HG03280 (cell line): ENCODE results near the gene LILRB2.
"Not testable (repeated sequence)": the region's sequence is repeated elsewhere in the genome, so short reads cannot be mapped to it uniquely, and the experiment has no call there.

Experiments used
- ATAC-seq: cut with Tn5 transposase; IDR thresholded peaks from one replicate; pipeline ENCODE4 v1.9.1; 2021; ENCODE audit warnings: mild to moderate bottlenecking, moderate library complexity; ENCODE audit not compliant: unreplicated experiment

Gene LILRB2

GRCh38 chr19:54275951-54276350 is 5.0 kb downstream of the LILRB2 start:
- no peak for ATAC-seq

GRCh38 chr19:54274516-54274915 is 6.4 kb downstream of the LILRB2 start:
- not testable (repeated sequence) for ATAC-seq

DNA sequence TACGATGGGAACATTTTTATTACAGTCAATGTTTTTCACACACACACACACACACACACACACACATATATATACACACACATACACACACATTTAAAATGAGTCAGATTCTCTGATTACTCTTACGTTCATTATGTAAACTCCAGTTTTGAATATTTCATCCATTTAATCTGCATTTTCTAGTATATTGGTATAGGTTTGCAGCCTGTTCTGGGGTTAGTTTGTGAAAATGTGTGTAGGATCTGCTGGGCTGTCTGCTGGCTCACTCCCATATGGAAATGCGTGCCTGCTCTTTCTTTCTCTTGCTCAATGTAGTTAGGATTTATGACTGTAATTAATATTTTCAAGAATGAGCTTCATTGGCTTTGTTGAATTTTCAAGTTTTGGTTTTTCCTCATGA is 7.1 kb downstream of the LILRB2 start:
- no peak for ATAC-seq

- ATAC-seq: not testable (repeated sequence)
Measured at GRCh38 chr19:54272181-54272580, 8.7 kb downstream of the LILRB2 start.

DNA sequence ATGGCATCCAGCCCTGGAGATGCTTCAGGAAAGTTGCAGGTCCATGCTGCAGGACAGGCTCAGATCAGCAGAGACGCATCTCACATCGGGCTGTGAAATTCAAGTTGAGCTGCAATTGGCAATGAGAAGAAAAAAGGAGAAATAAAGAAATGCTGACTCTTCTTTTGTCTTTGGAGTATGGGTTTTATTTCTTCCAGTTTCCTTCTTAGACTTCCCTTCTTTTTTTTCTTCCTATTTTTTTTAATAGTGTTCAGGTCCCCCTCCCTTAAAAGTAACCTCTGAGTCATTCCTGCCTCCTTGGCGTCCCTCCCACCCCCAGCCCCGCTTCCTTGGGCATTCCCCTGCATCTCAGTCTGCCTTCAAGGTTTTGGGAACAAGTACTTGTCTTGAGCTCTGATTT is 9.3 kb downstream of the LILRB2 start:
- ATAC-seq: not testable (repeated sequence)

GRCh38 chr19:54271106-54271505 is 9.8 kb downstream of the LILRB2 start:
- ATAC-seq: no peak

DNA sequence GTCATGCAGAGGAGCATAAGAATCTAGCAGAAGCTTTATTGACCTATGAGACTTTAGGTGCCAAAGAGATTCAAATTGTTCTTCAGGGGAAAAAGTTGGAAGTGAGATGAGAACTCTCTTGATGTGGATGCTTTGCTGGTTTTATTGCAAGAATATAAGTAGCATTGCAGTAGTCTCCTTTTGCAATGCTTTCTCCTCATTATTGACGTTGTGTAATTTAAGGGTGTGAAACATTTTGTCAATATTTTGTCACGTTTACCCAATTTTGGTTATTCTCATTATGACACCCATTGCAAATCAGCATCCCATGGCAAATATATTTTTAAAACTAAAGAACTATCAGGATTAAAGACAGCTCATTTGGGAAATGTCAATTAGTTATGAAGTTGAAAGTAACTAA is 12.0 kb downstream of the LILRB2 start:
- ATAC-seq: no peak

DNA sequence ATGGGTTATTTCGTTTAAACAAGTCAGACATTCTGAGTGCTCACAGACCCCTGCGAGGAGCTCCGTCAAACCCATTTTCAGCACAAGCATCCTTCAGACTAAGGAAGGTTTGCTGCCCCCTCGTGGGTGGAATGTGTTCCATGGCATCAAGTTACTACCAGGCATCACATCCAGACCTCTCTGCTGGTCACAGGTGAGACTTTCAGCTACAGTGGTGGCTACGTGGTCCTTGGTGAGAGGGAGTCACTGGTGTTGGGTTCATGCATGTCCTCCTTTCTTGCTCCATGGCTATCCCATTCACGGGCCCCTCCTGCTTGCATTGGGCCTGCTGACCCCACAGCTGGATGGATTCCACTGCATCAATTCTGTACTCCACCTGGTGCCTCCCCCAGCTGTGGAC is 14.8 kb downstream of the LILRB2 start:
- ATAC-seq: no peak

GRCh38 chr19:54262470-54262869 is 18.4 kb downstream of the LILRB2 start:
- ATAC-seq: no peak

GRCh38 chr19:54262066-54262465 is 18.8 kb downstream of the LILRB2 start:
- ATAC-seq: no peak

DNA sequence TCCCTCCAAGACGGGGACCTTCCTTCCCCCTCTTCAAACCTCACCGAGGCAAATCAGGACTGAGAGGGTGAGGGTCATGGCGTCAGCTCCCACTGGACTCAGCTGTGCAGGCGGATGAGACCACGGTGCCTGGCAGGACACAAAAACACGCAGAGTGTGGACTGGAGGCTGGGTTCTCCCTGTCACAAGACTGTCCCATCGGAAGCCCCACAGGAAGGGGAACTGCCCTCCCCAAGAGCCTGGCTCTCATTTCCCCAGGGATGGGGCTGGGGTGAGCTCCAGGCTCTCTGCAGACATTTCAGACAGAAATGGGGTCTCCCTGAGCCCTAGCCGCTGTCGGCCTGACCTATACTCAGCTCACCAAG is 23.8 kb downstream of the LILRB2 start, which contains the start of gene LILRB5:
Gene LILRB5 (minus strand): TSS at position 158 of the 365 bp plus-strand sequence. CDS start 80 bp downstream, at position 78.
- no peak for ATAC-seq

- no peak for ATAC-seq
Measured at GRCh38 chr19:54256250-54257115, 24.4 kb downstream of the LILRB2 start.

DNA sequence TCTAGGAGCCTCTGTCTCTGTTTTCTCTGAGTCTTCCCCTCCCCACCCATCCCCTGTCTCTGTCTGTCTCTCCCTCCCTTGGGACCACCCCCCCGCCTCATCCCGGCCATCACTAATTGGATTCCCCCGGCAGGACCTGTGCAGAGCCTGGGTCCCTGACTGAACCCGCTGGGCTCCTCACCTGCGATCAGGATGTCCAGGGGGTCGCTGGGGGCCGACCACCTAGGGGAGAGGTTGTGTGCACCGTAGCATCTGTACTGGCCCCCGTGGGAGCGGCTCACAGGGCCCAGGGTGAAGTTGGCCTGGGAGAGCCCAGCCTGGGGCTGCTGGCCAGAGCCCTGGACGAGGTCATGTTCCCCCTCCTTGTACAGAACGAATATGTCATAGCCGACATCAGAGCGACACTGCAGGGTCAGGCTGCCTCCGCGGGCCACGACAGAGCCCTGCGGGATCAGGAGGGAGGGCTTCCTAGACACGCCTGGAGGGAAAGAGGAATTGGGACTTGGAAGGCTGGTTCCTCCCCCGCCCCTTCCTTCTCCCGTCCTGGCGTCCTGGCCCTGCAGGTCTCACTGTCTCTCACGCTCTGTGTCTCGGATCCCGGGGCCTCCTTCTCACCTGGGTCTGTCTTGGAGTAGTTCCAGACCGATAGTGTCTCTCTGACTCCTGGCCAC is 25.7 kb downstream of the LILRB2 start:
- no peak for ATAC-seq

DNA sequence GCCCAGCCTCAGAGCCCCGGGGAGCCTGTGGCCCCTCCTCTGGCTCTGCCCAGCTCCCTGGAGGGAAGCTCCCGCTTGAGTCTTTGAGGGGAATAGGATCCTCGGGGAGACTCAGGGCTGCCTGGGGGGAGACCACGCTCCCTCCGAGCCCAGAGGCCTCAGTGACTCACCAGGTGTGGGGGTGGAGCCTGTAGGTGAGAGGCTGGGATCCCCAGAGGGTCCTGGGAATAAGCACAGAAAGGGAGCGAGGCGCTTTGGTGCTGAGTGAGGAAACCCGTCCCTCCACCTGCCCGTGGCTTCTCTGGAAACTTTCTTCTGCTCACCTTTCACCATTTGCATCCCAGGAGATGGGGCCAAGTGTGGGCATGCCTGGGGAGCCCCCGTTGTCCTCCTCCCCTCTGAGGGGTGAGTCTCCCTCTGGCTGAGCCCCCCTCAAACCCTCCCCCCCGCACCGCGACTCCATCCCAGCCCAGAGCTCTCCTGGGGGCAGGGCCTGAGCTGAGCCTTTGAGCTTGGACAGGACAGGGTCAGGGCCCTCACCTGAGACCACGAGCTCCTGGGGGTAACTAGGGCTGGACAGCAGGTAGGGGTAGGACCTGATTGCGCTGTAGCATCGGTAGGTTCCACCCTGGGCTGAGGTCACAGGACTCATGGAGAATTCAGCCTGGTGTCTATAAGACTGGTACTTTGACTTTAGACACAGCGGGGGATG is 26.6 kb downstream of the LILRB2 start:
- no peak for ATAC-seq

DNA sequence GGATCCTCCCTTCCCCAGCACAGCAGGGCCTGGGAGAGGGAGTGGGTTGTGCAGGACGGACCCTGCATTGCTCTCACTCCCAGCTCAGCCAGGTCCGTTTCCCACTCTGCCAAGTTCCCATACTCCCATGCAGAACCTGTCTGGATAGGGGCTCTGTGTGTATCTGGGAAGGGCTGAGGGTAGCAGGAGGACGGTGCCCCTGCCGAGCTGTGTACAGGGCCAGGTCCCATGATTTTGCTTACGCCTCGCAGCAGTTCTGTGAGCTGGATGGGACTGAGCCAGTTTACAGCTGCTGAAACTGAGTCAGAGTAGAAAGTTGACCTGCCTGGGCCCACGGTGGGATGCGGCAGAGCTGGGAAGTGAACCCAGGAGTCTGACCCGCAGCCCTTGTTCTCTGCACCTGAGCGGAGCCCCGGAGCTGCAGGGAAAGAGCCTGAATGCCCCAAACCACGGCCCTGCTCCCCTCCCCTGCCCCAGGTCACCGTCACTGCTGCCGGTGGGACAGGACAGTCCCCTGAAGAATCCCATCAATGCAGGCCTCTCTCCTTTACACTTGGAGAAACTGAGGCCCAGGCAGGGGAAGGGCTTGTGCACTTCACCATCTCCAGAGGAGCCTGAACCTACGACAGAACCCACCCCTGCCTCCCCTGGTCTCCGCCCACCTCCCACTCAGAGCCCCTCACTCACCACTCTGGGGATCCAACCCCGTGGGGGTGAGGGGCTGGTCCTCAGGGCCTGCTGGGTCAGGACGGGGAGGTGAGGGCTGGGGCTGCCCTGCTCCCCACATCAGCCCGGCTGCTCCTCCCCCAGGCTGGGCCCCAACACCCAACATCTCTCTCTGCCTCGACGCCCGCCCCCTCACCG is 27.3 kb downstream of the LILRB2 start:
- ATAC-seq: no peak

DNA sequence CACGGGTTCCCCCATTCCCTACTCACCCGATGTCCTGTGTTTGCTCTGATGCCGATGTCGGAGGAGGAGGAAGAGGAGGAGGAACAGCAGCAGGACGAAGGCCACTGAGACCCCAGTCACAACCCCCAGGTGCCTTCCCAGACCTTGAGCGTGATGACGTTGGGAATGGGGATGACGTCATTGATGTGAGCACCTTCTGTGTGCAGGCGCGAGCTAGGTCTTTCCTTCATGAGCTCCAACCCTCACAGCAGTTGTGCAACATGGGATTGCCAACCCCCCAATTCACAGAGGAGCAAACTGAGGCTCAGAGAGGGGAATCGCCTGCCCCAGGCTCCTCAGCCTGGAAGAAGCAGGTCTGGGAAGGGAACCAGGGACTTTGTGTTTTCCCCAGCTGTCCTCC is 28.1 kb downstream of the LILRB2 start:
- ATAC-seq: no peak

GRCh38 chr19:54252243-54252642 is 28.7 kb downstream of the LILRB2 start:
- ATAC-seq: no peak

DNA sequence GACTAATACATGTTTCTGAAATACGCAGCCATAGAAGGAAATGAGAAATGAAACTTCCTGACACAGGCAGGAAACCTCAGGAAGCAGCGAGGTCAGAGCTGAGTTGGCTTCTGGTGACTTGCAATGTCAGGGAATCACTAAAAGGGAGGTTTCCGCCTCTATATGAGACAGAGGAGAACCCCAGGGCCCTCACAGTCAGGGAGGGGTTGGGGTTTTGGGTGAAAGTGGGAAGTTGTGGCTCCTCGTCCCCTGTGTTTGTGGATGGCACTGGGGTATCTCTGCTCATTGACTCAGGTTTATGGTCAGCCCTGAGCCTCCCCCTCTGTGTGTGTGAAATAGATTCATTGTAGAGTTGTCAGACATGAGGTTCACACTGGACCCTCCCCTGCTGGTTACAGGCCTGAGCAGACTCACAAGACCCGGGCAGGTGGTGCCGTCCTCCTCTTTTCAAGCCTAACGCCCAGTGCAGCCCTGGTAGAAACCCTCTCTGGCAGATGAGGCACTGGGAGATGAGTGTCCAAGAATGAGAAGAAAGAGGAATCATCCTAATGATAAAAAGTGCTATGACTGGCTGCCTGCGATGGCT is 32.8 kb downstream of the LILRB2 start:
- no peak for ATAC-seq

DNA sequence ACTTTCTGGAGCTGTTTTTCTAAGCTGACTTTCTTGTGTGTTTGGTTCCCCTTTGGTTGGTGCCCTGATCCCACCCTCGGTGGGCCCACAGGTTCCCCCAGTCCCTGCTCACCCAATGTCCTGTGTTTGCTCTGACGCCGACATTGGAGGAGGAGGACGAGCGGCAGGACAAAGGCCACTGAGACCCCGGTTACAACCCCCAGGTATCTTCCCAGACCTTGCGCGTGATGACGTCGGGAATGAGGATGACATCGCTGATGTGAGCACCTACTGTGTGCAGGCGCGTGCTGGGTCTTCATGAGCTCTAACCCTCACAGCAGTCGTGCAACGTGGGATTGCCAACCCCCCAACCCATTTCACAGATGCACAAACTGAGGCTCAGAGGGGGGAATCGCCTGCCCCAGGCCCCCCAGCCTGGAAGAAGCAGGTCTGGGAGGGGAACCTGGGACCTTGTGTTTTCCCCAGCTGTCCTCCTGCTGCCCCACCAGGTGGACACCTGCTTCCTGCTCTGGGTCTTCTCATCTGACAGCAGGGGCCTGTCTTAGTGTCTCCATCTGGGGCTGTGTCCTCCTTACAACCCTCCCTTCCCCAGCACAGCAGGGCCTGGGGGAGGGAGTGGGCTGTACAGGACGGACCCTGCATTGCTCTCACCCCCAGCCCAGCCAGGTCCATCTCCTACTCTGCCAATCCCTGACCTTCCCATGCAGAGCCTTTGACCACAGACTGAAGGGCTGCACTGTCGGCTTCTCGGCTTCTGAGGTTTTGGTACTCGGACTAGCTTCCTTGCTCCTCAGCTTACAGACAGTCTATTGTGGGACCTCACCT is 33.6 kb downstream of the LILRB2 start:
- ATAC-seq: no peak
